HL-60 (cell line): ENCODE data around the gene HEBP2.

Experiments
- GABPA ChIP-seq: IDR thresholded peaks from 2 replicates; pipeline ENCODE4 v1.6.1; 2012; ENCODE audit warnings: low read depth
- POLR2AphosphoS5 ChIP-seq: IDR thresholded peaks from 2 replicates; pipeline ENCODE4 v1.6.1; 2012; ENCODE audit warnings: low read depth
- TF ChIP-seq, protein P1 (sequence below): IDR thresholded peaks from one replicate; pipeline ENCODE4 v1.5.1; 2011; ENCODE audit warnings: low read length, control low read depth, inconsistent platforms; ENCODE audit not compliant: insufficient read depth
- TF ChIP-seq, protein P2 (sequence below): IDR thresholded peaks from 2 replicates; pipeline ENCODE4 v1.6.1; 2012; ENCODE audit warnings: low read depth; ENCODE audit not compliant: insufficient replicate concordance

DNA sequence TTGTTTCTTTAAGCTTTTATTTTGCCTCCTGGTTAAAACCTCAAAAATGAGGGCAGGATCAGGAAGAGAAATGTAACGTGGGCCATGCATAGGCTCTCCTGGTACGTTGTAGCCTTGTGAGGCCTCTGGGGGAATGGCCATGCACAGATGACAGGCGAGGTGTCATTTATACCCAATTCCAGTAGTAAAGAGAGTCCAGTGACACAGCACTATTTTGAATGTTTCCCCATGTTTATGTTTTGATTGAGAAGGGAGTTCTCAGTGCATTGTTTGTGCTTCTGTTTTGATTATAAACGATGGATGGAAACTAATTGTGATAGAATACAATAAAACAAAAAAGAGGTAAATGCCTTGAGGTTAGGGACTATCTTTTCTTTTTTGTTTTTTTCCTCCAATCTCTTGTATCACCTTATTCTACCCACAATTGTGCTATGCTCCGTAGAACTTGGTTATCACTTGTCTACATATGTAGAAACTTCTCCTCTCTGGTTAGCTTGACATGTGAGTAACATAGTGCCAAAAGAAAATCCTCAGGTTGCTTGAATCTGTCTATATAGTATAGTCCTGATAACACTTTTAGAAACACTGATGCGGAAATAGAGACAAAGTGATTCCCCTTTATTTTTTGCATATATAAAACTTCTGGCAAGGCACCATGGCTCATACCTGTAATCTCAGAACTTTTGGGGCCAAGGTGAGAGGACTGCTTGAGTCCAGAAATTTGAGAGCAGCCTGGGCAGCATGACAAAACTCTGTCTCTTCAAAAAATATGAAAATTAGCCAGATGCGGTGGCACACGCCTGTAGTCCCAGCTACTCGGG, 33.2 kb upstream of the HEBP2 start:
- TF ChIP-seq GABPA (no peak), POLR2AphosphoS5 (no peak)
- TF ChIP-seq, protein P1, sequence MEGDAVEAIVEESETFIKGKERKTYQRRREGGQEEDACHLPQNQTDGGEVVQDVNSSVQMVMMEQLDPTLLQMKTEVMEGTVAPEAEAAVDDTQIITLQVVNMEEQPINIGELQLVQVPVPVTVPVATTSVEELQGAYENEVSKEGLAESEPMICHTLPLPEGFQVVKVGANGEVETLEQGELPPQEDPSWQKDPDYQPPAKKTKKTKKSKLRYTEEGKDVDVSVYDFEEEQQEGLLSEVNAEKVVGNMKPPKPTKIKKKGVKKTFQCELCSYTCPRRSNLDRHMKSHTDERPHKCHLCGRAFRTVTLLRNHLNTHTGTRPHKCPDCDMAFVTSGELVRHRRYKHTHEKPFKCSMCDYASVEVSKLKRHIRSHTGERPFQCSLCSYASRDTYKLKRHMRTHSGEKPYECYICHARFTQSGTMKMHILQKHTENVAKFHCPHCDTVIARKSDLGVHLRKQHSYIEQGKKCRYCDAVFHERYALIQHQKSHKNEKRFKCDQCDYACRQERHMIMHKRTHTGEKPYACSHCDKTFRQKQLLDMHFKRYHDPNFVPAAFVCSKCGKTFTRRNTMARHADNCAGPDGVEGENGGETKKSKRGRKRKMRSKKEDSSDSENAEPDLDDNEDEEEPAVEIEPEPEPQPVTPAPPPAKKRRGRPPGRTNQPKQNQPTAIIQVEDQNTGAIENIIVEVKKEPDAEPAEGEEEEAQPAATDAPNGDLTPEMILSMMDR = no peak
- TF ChIP-seq, protein P2, sequence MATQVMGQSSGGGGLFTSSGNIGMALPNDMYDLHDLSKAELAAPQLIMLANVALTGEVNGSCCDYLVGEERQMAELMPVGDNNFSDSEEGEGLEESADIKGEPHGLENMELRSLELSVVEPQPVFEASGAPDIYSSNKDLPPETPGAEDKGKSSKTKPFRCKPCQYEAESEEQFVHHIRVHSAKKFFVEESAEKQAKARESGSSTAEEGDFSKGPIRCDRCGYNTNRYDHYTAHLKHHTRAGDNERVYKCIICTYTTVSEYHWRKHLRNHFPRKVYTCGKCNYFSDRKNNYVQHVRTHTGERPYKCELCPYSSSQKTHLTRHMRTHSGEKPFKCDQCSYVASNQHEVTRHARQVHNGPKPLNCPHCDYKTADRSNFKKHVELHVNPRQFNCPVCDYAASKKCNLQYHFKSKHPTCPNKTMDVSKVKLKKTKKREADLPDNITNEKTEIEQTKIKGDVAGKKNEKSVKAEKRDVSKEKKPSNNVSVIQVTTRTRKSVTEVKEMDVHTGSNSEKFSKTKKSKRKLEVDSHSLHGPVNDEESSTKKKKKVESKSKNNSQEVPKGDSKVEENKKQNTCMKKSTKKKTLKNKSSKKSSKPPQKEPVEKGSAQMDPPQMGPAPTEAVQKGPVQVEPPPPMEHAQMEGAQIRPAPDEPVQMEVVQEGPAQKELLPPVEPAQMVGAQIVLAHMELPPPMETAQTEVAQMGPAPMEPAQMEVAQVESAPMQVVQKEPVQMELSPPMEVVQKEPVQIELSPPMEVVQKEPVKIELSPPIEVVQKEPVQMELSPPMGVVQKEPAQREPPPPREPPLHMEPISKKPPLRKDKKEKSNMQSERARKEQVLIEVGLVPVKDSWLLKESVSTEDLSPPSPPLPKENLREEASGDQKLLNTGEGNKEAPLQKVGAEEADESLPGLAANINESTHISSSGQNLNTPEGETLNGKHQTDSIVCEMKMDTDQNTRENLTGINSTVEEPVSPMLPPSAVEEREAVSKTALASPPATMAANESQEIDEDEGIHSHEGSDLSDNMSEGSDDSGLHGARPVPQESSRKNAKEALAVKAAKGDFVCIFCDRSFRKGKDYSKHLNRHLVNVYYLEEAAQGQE = no peak
